ENCODE measurements around the gene SMARCA5.

SMARCA5 gene

GRCh38 chr4:143598816-143599215 lies 85.3 kb downstream of the SMARCA5 start:
- TF ChIP-seq EZH2 (optimal IDR thresholded peaks at IDR 0.05; ENCODE audit: low read depth, low read length) (no peak), CTCF (IDR thresholded peaks at IDR 0.05; ENCODE audit: low read length) (no peak), EZH2phosphoT487 (IDR thresholded peaks at IDR 0.05; ENCODE audit: low read length) (no peak)
- no peak overlapping the region for H3K4me3 ChIP-seq (ENCODE audit: low read length)
- H3K36me3 ChIP-seq (replicated peaks; ENCODE audit: insufficient read depth, low read length), result no peaks in the 10 kb centered on the region
- no peak overlapping the region for H3K4me2 ChIP-seq (ENCODE audit: low read depth, low read length)
- DNase-seq, result no peak
- H3F3A ChIP-seq (ENCODE audit: insufficient read depth, low read length), result no peaks in the 10 kb centered on the region
- no peaks in the 10 kb centered on the region for H3K9me2 ChIP-seq (replicated peaks; ENCODE audit: insufficient read depth, low read length)
- no peak overlapping the region for H3K9ac ChIP-seq (ENCODE audit: low read length)
- H3K79me2 ChIP-seq (ENCODE audit: low read length), result no peaks in the 10 kb centered on the region
- no peaks in the 10 kb centered on the region for H4K20me1 ChIP-seq (ENCODE audit: insufficient read depth, low read length)
- no peaks in the 10 kb centered on the region for H3K27me3 ChIP-seq (replicated peaks; ENCODE audit: insufficient read depth, low read length)
- no peaks in the 10 kb centered on the region for H3K4me1 ChIP-seq (ENCODE audit: low read length)
- no peaks in the 10 kb centered on the region for H3K9me3 ChIP-seq (replicated peaks; ENCODE audit: insufficient read depth, low read length)
- no peak overlapping the region for H3K27ac ChIP-seq (ENCODE audit: low read length)
- no peak overlapping the region for H2AFZ ChIP-seq (ENCODE audit: low read length)

- no peak overlapping the region for H3K9ac ChIP-seq (ENCODE audit: low read length)
- no peak for DNase-seq
- no peaks in the 10 kb centered on the region for H3K79me2 ChIP-seq (ENCODE audit: low read length)
- TF ChIP-seq CTCF (IDR thresholded peaks at IDR 0.05; ENCODE audit: low read length) (no peak), EZH2phosphoT487 (IDR thresholded peaks at IDR 0.05; ENCODE audit: low read length) (no peak), EZH2 (optimal IDR thresholded peaks at IDR 0.05; ENCODE audit: low read depth, low read length) (no peak)
- no peaks in the 10 kb centered on the region for H3K4me1 ChIP-seq (ENCODE audit: low read length)
- no peaks in the 10 kb centered on the region for H4K20me1 ChIP-seq (ENCODE audit: insufficient read depth, low read length)
- H3F3A ChIP-seq (ENCODE audit: insufficient read depth, low read length), result no peaks in the 10 kb centered on the region
- no peaks in the 10 kb centered on the region for H3K9me2 ChIP-seq (replicated peaks; ENCODE audit: insufficient read depth, low read length)
- no peaks in the 10 kb centered on the region for H3K9me3 ChIP-seq (replicated peaks; ENCODE audit: insufficient read depth, low read length)
- H3K27me3 ChIP-seq (replicated peaks; ENCODE audit: insufficient read depth, low read length), result no peaks in the 10 kb centered on the region
- no peak overlapping the region for H2AFZ ChIP-seq (ENCODE audit: low read length)
- no peak overlapping the region for H3K4me3 ChIP-seq (ENCODE audit: low read length)
- no peak overlapping the region for H3K4me2 ChIP-seq (ENCODE audit: low read depth, low read length)
- H3K36me3 ChIP-seq (replicated peaks; ENCODE audit: insufficient read depth, low read length), result no peaks in the 10 kb centered on the region
- H3K27ac ChIP-seq (ENCODE audit: low read length), result no peak overlapping the region
Observed at GRCh38 chr4:143599827-143600226, 86.3 kb downstream of the SMARCA5 start.

- H2AFZ ChIP-seq (ENCODE audit: low read length), result no peak overlapping the region
- H3K4me3 ChIP-seq (ENCODE audit: low read length), result no peak overlapping the region
- H4K20me1 ChIP-seq (ENCODE audit: insufficient read depth, low read length), result no peaks in the 10 kb centered on the region
- no peaks in the 10 kb centered on the region for H3K9me3 ChIP-seq (replicated peaks; ENCODE audit: insufficient read depth, low read length)
- no peaks in the 10 kb centered on the region for H3K4me1 ChIP-seq (ENCODE audit: low read length)
- no peak for DNase-seq
- no peaks in the 10 kb centered on the region for H3K36me3 ChIP-seq (replicated peaks; ENCODE audit: insufficient read depth, low read length)
- no peaks in the 10 kb centered on the region for H3K9me2 ChIP-seq (replicated peaks; ENCODE audit: insufficient read depth, low read length)
- H3K79me2 ChIP-seq (ENCODE audit: low read length), result no peaks in the 10 kb centered on the region
- no peak overlapping the region for H3K4me2 ChIP-seq (ENCODE audit: low read depth, low read length)
- H3K9ac ChIP-seq (ENCODE audit: low read length), result no peak overlapping the region
- no peak for TF ChIP-seq EZH2phosphoT487 (IDR thresholded peaks at IDR 0.05; ENCODE audit: low read length)
- TF ChIP-seq CTCF (IDR thresholded peaks at IDR 0.05; ENCODE audit: low read length), result no peak
- no peak for TF ChIP-seq EZH2 (optimal IDR thresholded peaks at IDR 0.05; ENCODE audit: low read depth, low read length)
- no peak overlapping the region for H3K27ac ChIP-seq (ENCODE audit: low read length)
- no peaks in the 10 kb centered on the region for H3K27me3 ChIP-seq (replicated peaks; ENCODE audit: insufficient read depth, low read length)
- no peaks in the 10 kb centered on the region for H3F3A ChIP-seq (ENCODE audit: insufficient read depth, low read length)
Observed at GRCh38 chr4:143606480-143606879, 93.0 kb downstream of the SMARCA5 start.

Data from MM.1S (cell line).